Measurements from ENCODE around the gene NOTCH2.

DNA sequence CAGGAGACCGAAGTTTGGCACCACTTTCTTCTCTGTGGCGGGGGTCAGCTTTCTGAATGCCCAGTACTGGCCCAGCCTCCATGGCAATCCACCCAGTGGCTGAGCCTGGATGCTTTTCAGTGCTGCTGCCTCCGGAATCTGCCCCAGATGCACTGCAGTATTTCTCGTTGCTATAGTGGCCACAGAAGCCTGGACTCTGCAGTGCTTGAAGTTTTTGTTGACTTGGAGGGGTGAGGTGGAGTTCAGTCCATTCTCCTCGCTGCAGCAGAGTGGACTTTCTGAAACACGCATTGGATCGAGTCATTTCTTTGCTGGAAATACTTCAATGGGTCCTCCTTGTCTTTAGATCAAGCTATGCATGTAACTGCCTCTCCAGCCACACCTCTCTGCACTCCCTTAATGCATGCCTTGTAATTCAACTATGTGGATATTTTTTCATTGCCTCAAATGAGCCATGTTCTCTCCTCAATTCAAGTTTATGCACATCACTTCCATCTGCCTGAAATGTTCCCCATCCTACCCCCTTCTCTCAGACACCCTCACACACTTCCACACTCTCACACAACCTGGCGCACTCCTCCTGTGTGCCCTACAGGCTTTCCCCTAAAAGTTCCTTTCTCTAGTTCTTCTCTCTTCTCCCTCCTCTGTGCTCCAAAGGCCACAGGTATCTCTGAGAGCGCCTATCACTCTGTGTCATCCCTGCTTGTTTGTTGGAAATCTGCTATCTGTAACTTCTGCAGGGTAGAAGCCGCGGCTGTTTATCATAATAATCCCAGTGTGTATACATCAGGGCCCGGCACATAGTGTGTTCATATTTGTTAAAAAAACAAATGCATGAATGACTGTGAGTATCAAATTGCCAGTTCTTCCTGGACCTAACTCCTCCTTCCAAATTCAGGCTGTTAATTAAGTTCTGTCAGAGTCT is 189.7 kb downstream of the NOTCH2 start:
- TF ChIP-seq EP300 (IDR thresholded peaks at IDR 0.05) (no peak), POLR2A (IDR thresholded peaks at IDR 0.05) (no peak), POLR2AphosphoS5 (IDR thresholded peaks at IDR 0.05) (no peak)
- TF ChIP-seq, protein P1, sequence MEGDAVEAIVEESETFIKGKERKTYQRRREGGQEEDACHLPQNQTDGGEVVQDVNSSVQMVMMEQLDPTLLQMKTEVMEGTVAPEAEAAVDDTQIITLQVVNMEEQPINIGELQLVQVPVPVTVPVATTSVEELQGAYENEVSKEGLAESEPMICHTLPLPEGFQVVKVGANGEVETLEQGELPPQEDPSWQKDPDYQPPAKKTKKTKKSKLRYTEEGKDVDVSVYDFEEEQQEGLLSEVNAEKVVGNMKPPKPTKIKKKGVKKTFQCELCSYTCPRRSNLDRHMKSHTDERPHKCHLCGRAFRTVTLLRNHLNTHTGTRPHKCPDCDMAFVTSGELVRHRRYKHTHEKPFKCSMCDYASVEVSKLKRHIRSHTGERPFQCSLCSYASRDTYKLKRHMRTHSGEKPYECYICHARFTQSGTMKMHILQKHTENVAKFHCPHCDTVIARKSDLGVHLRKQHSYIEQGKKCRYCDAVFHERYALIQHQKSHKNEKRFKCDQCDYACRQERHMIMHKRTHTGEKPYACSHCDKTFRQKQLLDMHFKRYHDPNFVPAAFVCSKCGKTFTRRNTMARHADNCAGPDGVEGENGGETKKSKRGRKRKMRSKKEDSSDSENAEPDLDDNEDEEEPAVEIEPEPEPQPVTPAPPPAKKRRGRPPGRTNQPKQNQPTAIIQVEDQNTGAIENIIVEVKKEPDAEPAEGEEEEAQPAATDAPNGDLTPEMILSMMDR (IDR thresholded peaks at IDR 0.05): no peak
